Measurements from ENCODE around the gene PIGM. TPM values are rescaled to one million over a fixed set of nuclear protein-coding genes. Genes with fewer than 3 reads are reported as not detected.

PIGM gene
- total RNA-seq (2022) (7.7 and 10.1 TPM in 2 replicates), Bru-seq, nascent RNA (percentile 84 among the genes with signal in this experiment), BruChase-seq, experiment 1, labeled RNA remaining after a 6-hour chase (percentile 94 among the genes with signal in this experiment), BruChase-seq, experiment 2, labeled RNA remaining after a 2-hour chase (percentile 96 among the genes with signal in this experiment)
- long read RNA-seq, full-length matches to known transcripts, result 27 of 28 reads
- long read RNA-seq, partial matches to known transcripts, result 0 of 28 reads
- long read RNA-seq, other reads (novel, unspliced or antisense), result 1 of 28 reads

DNA sequence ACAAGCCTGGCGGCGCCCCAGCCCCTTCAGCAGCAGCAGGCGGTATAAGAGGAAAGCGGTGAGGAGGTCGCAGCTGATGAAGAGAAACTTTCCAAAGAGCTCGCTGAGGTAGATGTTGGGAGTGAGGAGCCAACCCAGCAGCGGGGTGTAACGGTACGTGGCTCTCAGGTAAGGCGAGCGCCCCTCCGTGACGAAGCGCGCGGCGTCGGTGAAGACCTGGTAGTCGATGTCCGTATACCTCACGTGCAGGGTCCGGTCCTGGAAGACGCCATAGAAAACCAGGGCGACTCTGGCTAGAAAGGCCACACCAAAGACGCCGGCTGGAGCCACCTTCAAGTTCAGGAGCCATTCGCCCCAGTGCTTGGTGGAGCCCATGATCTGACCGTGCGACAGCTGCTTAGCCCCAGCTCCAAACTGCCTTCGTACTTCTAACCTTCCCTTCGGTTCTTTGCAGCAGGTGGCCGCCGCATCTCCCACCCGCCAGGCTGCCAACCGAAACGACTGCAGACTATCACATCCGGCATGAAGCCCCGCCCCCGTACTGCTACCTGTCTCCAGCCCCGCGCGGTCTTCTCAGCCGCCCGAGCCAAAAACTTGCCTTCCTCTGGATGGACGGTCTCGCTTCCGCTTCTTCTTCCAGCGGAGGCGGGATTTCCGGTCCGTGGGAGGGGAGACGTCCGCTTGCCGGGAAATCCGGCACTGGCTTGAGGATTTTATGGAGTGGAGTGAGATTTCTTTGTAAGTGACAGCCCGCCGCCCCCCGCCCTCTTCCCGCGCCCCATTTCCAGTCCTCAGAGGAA lies at the start of gene PIGM:
TSS of gene PIGM (minus strand) at position 626 of the 800 bp plus-strand sequence. CDS start at position 375, 251 bp downstream.
- TSS peak; percentile 56 for BruUV-seq (replicated peaks)

DNA sequence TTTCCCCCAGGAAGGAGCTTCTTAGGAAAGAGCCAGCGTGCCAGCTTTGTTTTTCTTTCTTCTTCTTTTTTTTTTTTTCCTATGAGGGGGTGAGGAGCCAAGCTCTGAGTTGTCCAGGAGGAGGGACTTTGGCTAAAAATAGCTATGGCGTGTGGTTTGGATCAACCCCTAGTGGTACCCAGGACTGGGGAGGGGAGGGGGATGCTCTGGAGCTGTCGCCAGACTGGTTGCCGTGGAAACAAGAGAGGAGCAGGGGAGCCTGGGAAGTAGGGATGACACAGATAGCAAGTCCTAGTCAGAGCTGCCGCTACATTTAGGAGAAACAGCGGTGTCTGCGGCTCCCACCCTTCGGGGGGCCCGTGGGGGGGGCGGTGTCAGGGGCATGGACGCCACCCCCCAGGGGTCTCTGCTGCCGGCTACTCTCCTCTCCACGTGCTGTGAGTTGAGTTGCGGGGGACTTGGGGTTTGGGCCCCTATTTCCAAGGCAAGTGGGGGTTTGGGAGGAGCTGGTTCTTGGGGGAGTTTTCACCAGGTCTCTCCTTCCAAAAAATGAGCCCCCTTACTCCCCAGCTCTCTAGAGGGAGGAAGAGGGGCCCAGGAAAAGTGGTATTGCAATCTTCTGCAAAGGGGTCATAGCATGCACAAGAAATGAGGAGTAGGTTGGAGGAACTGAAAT lies 49.6 kb upstream of the PIGM start, which contains the start of gene KCNJ9:
TSS of gene KCNJ9 (plus strand) at position 278 of the 676 bp plus-strand sequence. CDS start 2,493 bp downstream, outside the sequence.
- DNase-seq (ENCODE audit: unreplicated experiment), result no peak
- H3K36me3 Mint-ChIP-seq (ENCODE audit: insufficient read depth, unreplicated experiment), result peaks cover 4% of the 10 kb centered on the region
- BruUV-seq (replicated peaks), result no TSS peak
- H3K27ac Mint-ChIP-seq (ENCODE audit: low read depth, unreplicated experiment), result no peak within 1 kb of the TSS
- TF ChIP-seq, protein P1, sequence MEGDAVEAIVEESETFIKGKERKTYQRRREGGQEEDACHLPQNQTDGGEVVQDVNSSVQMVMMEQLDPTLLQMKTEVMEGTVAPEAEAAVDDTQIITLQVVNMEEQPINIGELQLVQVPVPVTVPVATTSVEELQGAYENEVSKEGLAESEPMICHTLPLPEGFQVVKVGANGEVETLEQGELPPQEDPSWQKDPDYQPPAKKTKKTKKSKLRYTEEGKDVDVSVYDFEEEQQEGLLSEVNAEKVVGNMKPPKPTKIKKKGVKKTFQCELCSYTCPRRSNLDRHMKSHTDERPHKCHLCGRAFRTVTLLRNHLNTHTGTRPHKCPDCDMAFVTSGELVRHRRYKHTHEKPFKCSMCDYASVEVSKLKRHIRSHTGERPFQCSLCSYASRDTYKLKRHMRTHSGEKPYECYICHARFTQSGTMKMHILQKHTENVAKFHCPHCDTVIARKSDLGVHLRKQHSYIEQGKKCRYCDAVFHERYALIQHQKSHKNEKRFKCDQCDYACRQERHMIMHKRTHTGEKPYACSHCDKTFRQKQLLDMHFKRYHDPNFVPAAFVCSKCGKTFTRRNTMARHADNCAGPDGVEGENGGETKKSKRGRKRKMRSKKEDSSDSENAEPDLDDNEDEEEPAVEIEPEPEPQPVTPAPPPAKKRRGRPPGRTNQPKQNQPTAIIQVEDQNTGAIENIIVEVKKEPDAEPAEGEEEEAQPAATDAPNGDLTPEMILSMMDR (IDR thresholded peaks at IDR 0.05; ENCODE audit: unreplicated experiment), result no peak
- intact Hi-C loops (cut with micrococcal nuclease), result no loop called here
- H3K27me3 Mint-ChIP-seq (ENCODE audit: insufficient read depth, unreplicated experiment), result peaks cover 64% of the 10 kb centered on the region
- peaks cover 5% of the 10 kb centered on the region for H3K4me1 Mint-ChIP-seq (ENCODE audit: insufficient read depth, unreplicated experiment)
- no peak within 1 kb of the TSS for H3K4me3 Mint-ChIP-seq (ENCODE audit: unreplicated experiment)
- ChIA-PET POLR2A (interaction anchor here (0.7 to 2.2 kb wide), 2 partner anchors 36 to 50 kb away, joined by 3 to 8 read pairs; no protein-coding TSS in a partner anchor), CTCF (interaction anchor here (0.6 to 49.6 kb wide), 15 partner anchors 1 to 1960 kb away, joined by 3 to 1546 read pairs (median 4); partner anchors contain the start of genes IGSF8, KCNJ10, KCNJ9 and PEA15)
- no peaks in the 10 kb centered on the region for H3K9me3 Mint-ChIP-seq (ENCODE audit: unreplicated experiment)

More for the DNA sequence above, at the start of gene PIGM:
- TF ChIP-seq, protein P1 (IDR thresholded peaks at IDR 0.05; ENCODE audit: unreplicated experiment), result no peak
- ChIA-PET CTCF (interaction anchor here (0.6 to 4.8 kb wide), 27 partner anchors 7 to 1886 kb away, joined by 3 to 67 read pairs (median 5); partner anchors contain the start of genes IGSF8 and SLAMF9), POLR2A (interaction anchor here (0.6 to 5.0 kb wide), 51 partner anchors 9 to 1718 kb away, joined by 3 to 70 read pairs (median 6); partner anchors contain the start of genes CASQ1, DUSP12, DUSP23 and F11R)
- intact Hi-C loops (cut with micrococcal nuclease), result loop anchor here (2.0 to 10.0 kb wide), 2 partner anchors 71 to 887 kb away; no protein-coding TSS in a partner anchor
- DNase-seq (ENCODE audit: unreplicated experiment), result peak; percentile 99
- peak within 1 kb of the TSS; percentile 80 for H3K4me3 Mint-ChIP-seq (ENCODE audit: unreplicated experiment)
- peaks cover 2% of the 10 kb centered on the region for H3K36me3 Mint-ChIP-seq (ENCODE audit: insufficient read depth, unreplicated experiment)
- H3K9me3 Mint-ChIP-seq (ENCODE audit: unreplicated experiment), result no peaks in the 10 kb centered on the region
- peak within 1 kb of the TSS; percentile 60 for H3K27ac Mint-ChIP-seq (ENCODE audit: low read depth, unreplicated experiment)
- no peaks in the 10 kb centered on the region for H3K27me3 Mint-ChIP-seq (ENCODE audit: insufficient read depth, unreplicated experiment)
- H3K4me1 Mint-ChIP-seq (ENCODE audit: insufficient read depth, unreplicated experiment), result peaks cover 24% of the 10 kb centered on the region

DNA sequence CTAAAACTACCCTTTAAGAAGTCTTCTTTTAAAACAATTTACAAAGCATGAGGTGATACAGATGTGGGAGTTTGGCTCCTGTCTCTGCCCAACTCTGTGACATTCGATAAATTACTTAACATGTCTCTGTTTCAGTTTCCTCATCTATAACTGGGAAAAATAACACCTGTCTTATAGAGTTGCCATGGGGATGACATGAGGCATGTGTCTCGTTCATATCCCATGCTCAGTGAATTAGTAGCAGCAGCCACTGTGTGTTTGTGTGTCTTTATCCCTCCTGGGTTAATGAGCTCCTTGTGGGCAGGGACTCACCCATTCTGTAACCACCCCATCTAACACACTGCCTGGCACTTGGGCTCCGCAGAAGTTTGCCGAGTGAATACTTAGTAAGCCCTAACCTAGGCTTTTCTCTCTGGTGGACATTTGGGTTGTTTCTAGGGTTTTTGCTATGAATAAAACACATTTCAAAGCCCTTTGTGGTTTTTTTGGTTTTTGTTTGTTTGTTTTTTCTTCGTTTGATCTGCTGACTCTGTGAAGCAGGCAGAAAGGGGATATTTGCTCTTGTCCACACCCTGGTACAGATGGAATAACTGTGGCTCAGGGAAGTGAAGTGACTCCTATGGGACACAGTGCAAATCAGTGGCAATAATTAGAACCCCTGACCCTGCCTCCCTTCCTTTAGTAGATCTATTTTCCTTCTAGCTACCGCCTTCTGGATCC lies 48.8 kb upstream of the PIGM start:
- peaks cover under 1% of the 10 kb centered on the region for H3K4me1 Mint-ChIP-seq (ENCODE audit: insufficient read depth, unreplicated experiment)
- TF ChIP-seq, protein P1 (IDR thresholded peaks at IDR 0.05; ENCODE audit: unreplicated experiment), result no peak
- ChIA-PET CTCF (interaction anchor here (0.6 to 49.6 kb wide), 17 partner anchors 0 to 1959 kb away, joined by 3 to 1546 read pairs (median 4); partner anchors contain the start of genes IGSF8, KCNJ10, KCNJ9 and SLAMF9), POLR2A (interaction anchor here (0.7 to 2.7 kb wide), 3 partner anchors 35 to 49 kb away, joined by 3 to 16 read pairs (median 8); partner anchors contain the start of gene PIGM)
- peaks cover 64% of the 10 kb centered on the region for H3K27me3 Mint-ChIP-seq (ENCODE audit: insufficient read depth, unreplicated experiment)
- no peaks in the 10 kb centered on the region for H3K9me3 Mint-ChIP-seq (ENCODE audit: unreplicated experiment)
- DNase-seq (ENCODE audit: unreplicated experiment), result no peak
- H3K4me3 Mint-ChIP-seq (ENCODE audit: unreplicated experiment), result no peak overlapping the region
- no TSS peak for BruUV-seq (replicated peaks)
- H3K27ac Mint-ChIP-seq (ENCODE audit: low read depth, unreplicated experiment), result no peak overlapping the region
- peaks cover 4% of the 10 kb centered on the region for H3K36me3 Mint-ChIP-seq (ENCODE audit: insufficient read depth, unreplicated experiment)
- intact Hi-C loops (cut with micrococcal nuclease), result no loop called here

Measured in MCF 10A (cell line).